IPS-20b (cell line): ENCODE results near the gene EXOC3L1.

Source experiments
- H3K27ac ChIP-seq: one replicate; pipeline ENCODE4 v1.5.1; 2013; ENCODE audit warnings: low read length
- H3K27me3 ChIP-seq: 2 replicates; pipeline ENCODE4 v1.6.1; 2013; ENCODE audit warnings: mild to moderate bottlenecking, low read length, inconsistent platforms; ENCODE audit not compliant: insufficient read depth
- H3K36me3 ChIP-seq: 2 replicates; pipeline ENCODE4 v1.6.1; 2013; ENCODE audit warnings: low read depth, mild to moderate bottlenecking, inconsistent platforms, low read length, moderate library complexity; ENCODE audit not compliant: insufficient read depth
- H3K4me1 ChIP-seq: 2 replicates; pipeline ENCODE4 v1.6.1; 2013; ENCODE audit warnings: mild to moderate bottlenecking, control low read depth, inconsistent platforms, low read length, moderate library complexity; ENCODE audit not compliant: insufficient read depth
- H3K4me3 ChIP-seq: 2 replicates; pipeline ENCODE4 v1.5.1; 2013; ENCODE audit warnings: mild to moderate bottlenecking, low read length, inconsistent platforms
- H3K9ac ChIP-seq: 2 replicates; pipeline ENCODE4 v1.6.1; 2013; ENCODE audit warnings: low read depth, mild to moderate bottlenecking, inconsistent platforms, low read length, moderate library complexity
- H3K9me3 ChIP-seq: 2 replicates; pipeline ENCODE4 v1.6.1; 2013; ENCODE audit warnings: mild to moderate bottlenecking, low read depth, low read length, inconsistent platforms; ENCODE audit not compliant: insufficient read depth

Gene EXOC3L1

DNA sequence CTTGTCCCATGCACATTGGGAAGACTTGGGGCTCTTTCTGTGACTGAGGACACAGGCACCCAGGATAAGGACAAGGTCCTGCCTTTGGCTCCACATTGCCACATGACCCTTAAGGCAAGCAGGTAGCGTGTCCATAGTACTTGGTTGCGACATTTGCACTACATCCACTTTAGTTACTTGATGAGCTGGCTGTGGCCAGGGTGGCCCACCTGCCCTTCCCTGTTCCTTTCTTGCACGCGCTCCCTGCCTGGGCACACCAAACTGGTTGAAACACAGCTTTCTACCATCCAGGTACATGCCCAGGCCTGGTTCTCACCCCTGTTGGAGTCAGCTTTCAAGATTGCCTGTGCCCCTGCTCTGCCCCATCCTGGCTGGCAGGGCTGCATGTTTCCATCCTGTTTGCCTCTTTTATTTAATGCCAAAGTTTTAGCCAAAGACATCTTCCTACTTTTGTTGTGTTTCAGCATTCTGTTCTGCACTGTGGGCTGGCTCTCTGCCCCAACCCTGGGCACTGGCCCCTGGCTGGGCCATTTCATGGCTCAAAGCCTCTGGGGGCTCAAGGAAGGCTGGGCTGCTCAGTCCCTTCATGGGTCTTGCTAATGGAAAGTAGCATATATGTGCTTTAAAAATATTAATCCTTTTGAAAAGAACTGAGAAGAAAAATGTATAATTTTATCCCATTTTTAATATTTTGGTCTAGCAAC, 42.3 kb downstream of the EXOC3L1 start:
- peaks cover 39% of the 10 kb centered on the region for H3K27me3 ChIP-seq
- peaks cover 59% of the 10 kb centered on the region for H3K36me3 ChIP-seq
- H3K9ac ChIP-seq, result no peak overlapping the region
- H3K9me3 ChIP-seq, result no peaks in the 10 kb centered on the region
- H3K27ac ChIP-seq, result no peak overlapping the region
- H3K4me3 ChIP-seq, result no peak overlapping the region
- H3K4me1 ChIP-seq, result peaks cover 4% of the 10 kb centered on the region; the same call in 1 of the 2 replicates

DNA sequence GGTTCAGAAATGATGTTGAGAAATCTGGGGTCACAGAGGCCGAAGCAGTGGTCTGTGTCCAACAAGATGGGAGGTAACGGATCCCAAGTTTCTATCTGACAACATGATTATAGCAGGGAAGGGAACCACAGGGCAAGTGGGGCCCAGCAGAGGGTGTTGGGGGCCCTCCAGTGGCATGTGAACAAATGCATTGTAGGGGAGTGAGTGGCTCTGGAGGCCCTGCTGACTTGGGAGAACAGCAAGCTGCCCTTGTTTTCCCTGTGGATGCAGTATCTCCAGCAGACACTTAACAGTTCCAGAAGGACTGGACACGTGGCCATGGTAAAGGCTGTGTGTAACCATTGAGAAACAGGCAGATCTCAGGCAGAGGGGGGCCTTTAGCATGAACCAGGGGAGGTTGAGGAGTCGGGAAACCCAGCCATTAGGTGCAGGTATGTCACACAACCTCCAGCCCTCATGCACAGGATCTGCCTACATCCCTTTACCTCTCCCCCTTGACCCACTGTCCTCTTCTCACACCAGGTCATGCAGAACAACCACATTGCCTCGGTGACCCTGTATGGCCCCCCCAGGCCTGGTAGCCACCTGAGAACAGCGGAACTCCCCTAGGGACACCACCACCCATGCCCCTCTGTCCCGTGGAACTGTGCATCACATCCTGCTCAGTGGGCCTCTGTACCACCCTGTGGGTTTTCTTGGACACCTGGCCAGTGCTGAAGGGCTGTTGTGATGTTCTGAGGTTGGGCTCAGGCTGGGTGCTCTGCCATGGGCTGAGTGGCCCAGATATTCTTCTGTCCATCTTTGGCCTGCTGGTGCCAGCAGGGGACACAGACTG, 43.2 kb downstream of the EXOC3L1 start:
- H3K9me3 ChIP-seq, result no peaks in the 10 kb centered on the region
- no peak overlapping the region for H3K4me3 ChIP-seq
- no peak overlapping the region for H3K27ac ChIP-seq
- H3K36me3 ChIP-seq, result peaks cover 66% of the 10 kb centered on the region
- peaks cover 31% of the 10 kb centered on the region for H3K27me3 ChIP-seq
- H3K4me1 ChIP-seq, result peaks cover 4% of the 10 kb centered on the region; the same call in 1 of the 2 replicates
- no peak overlapping the region for H3K9ac ChIP-seq

DNA sequence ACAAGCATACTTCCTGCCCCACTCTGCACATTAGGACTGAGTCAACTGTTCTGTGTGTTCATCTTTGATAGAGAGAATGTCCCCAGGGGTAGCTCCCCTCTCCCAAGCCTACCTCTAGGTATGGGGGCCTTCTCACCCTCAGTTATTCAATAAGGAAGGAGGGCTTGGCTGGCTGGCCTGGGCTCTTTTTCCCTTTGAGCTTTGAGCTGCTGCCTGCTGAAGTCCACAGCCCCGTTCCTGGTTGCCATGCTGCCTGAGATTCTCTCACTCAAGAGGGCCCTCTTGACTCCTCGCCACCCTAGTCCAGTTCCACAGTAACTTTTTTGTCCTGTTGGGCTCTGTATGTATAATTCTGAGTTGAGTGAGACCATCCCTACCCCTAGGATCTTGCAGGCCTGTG, 44.2 kb downstream of the EXOC3L1 start:
- no peak overlapping the region for H3K27ac ChIP-seq
- peaks cover 76% of the 10 kb centered on the region for H3K36me3 ChIP-seq
- H3K4me3 ChIP-seq, result no peak overlapping the region
- H3K4me1 ChIP-seq, result no peaks in the 10 kb centered on the region
- peaks cover 21% of the 10 kb centered on the region for H3K27me3 ChIP-seq
- H3K9me3 ChIP-seq, result no peaks in the 10 kb centered on the region
- no peak overlapping the region for H3K9ac ChIP-seq

DNA sequence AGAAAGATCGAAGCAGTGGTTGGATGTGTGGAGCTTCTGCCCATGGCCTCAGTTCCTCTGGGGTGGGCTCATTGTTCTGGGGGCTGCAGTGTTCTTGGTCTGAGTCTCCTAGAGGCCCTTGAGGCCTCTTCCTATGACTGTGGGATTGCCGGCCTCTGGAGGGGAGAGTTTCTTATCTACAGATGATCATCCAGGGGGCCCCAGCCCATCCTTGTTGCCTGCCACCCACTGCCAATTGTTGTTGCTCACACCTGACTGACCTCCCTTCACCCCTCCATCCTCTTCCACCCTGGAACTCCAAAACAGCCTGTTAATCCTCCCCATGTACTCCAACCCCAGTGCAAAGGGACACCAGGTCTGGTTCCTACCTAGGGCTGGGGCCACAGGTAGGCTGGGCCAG, 45.0 kb downstream of the EXOC3L1 start:
- Histone ChIP-seq H3K9ac (no peak overlapping the region), H3K4me3 (no peak overlapping the region), H3K9me3 (no peaks in the 10 kb centered on the region), H3K27me3 (peaks cover 13% of the 10 kb centered on the region), H3K36me3 (peaks cover 84% of the 10 kb centered on the region), H3K4me1 (no peaks in the 10 kb centered on the region), H3K27ac (no peak overlapping the region)

DNA sequence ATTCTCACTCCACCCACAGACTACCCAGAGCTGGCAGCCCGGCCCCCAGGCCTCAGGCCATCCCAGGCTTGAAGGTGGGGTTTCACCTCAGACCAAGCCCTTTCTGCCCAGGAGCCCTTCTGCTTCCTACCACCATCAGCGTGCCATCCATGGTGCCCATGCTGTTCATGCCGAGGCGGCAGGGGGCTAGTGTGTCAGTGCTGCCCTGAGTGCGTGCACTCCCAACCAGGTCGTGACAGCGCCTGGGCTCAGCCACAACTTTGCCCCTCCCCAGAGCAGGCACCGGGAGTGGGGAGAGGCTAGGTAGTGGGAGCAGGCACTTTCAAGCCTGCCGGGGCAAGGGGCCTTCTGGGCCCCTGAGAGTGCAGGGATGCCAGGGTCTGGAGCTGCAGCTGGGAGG, 47.6 kb downstream of the EXOC3L1 start:
- H3K4me1 ChIP-seq, result no peaks in the 10 kb centered on the region
- H3K36me3 ChIP-seq, result peaks cover 91% of the 10 kb centered on the region
- no peak overlapping the region for H3K9ac ChIP-seq
- no peak overlapping the region for H3K4me3 ChIP-seq
- no peaks in the 10 kb centered on the region for H3K9me3 ChIP-seq
- no peaks in the 10 kb centered on the region for H3K27me3 ChIP-seq
- H3K27ac ChIP-seq, result no peak overlapping the region

DNA sequence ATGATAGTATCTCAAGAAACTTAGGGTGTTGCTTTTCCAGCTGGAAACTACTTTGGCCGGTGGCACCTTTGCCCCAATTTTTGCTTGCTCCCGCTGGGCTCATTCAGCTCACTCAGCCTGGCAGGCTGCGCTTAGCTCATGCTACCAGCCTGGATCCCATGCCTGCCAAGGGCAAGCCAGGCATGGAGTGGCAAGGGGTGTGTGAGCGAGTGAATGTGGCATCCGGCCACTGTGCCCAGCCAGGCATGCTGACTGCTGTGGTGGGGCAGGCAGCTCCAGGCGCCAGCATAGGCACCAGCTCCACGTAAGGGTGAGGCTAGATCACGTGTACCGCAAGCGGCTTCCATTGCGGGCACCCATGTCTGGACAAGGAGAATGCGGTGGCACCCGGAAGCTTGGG, 48.5 kb downstream of the EXOC3L1 start:
- H3K9me3 ChIP-seq, result no peaks in the 10 kb centered on the region
- no peak overlapping the region for H3K4me3 ChIP-seq
- H3K4me1 ChIP-seq, result no peaks in the 10 kb centered on the region
- H3K9ac ChIP-seq, result no peak overlapping the region
- H3K27me3 ChIP-seq, result no peaks in the 10 kb centered on the region
- no peak overlapping the region for H3K27ac ChIP-seq
- H3K36me3 ChIP-seq, result peaks cover 86% of the 10 kb centered on the region

DNA sequence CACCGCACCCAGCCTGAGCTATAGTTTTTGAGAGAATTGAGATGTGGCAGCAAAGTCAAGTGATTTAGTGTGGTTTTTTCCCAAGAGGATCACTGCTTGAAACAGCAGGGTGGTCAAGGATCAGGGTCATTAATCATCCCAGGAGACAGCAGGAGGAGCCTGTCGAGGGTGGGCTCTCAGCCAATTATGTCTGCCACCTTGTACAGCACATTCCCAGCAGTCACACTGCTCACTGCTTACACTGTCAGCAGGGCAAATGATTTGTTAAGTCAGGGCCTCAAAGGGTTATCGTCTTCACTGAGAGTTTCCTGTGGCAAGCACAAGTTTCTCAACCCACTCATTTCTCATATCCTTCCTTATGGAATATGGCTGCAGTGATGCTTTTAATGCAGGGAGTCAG, 52.3 kb downstream of the EXOC3L1 start:
- Histone ChIP-seq H3K27ac (no peak overlapping the region), H3K27me3 (no peaks in the 10 kb centered on the region), H3K9ac (no peak overlapping the region), H3K36me3 (peaks cover 81% of the 10 kb centered on the region), H3K4me3 (no peak overlapping the region), H3K4me1 (no peaks in the 10 kb centered on the region), H3K9me3 (no peaks in the 10 kb centered on the region)
